ENCODE measurements around the gene OR5L1.

OR5L1 gene

GRCh38 chr11:55811067-55811466, at the start of gene OR5L1:
Gene OR5L1 (plus strand): TSS chr11:55811367. CDS start chr11:55811467, 100 bp downstream.
- no peak for DNase-seq (ENCODE audit: low read depth in 3 of 3, low spot score in 1 of 3)

GRCh38 chr11:55773138-55773537, 38.0 kb upstream of the OR5L1 start, which contains the start of gene OR5D13:
Gene OR5D13 (plus strand): TSS chr11:55773438. CDS start chr11:55773438, 0 bp downstream.
- no peak for DNase-seq (ENCODE audit: low read depth in 3 of 3, low spot score in 1 of 3)

GRCh38 chr11:55791606-55792005, 19.6 kb upstream of the OR5L1 start:
- no peak for DNase-seq (ENCODE audit: low read depth in 3 of 3, low spot score in 1 of 3)

GRCh38 chr11:55793321-55793720, 17.8 kb upstream of the OR5L1 start:
- no peak for DNase-seq (ENCODE audit: low read depth in 3 of 3, low spot score in 1 of 3)

- DNase-seq (ENCODE audit: low read depth in 3 of 3, low spot score in 1 of 3): no peak
Observed at GRCh38 chr11:55795256-55795655, 15.9 kb upstream of the OR5L1 start, which contains the start of gene OR5D14. Gene OR5D14 (plus strand): TSS chr11:55795556. CDS start chr11:55795556, 0 bp downstream.

GRCh38 chr11:55806248-55806647, 4.9 kb upstream of the OR5L1 start:
- DNase-seq (ENCODE audit: low read depth in 3 of 3, low spot score in 1 of 3): no peak

GRCh38 chr11:55819330-55819729, 8.2 kb downstream of the OR5L1 start, which contains the start of gene OR5D18:
Gene OR5D18 (plus strand): TSS chr11:55819630. CDS start chr11:55819630, 0 bp downstream.
- DNase-seq (ENCODE audit: low read depth in 3 of 3, low spot score in 1 of 3): no peak

GRCh38 chr11:55826919-55827318, 15.8 kb downstream of the OR5L1 start, which contains the start of gene OR5L2:
Gene OR5L2 (plus strand): TSS chr11:55827219. CDS start chr11:55827219, 0 bp downstream.
- DNase-seq (ENCODE audit: low read depth in 3 of 3, low spot score in 1 of 3): no peak

GRCh38 chr11:55838452-55838851, 27.3 kb downstream of the OR5L1 start, which contains the start of gene OR5D16:
Gene OR5D16 (plus strand): TSS chr11:55838752. CDS start chr11:55838752, 0 bp downstream.
- DNase-seq (ENCODE audit: low read depth in 3 of 3, low spot score in 1 of 3): no peak

GRCh38 chr11:55847453-55847852, 36.3 kb downstream of the OR5L1 start:
- no peak for DNase-seq (ENCODE audit: low read depth in 3 of 3, low spot score in 1 of 3)

- no peak for DNase-seq (ENCODE audit: low read depth in 3 of 3, low spot score in 1 of 3)
Observed at GRCh38 chr11:55849037-55849436, 37.9 kb downstream of the OR5L1 start.

GRCh38 chr11:55852141-55852540, 41.0 kb downstream of the OR5L1 start:
- DNase-seq (ENCODE audit: low read depth in 3 of 3, low spot score in 1 of 3): no peak

- no peak for DNase-seq (ENCODE audit: low read depth in 3 of 3, low spot score in 1 of 3)
Observed at GRCh38 chr11:55854704-55855103, 43.5 kb downstream of the OR5L1 start.

Data from stimulated activated CD4-positive, alpha-beta T cell treated with anti-CD3 and anti-CD28 coated beads, TNF-alpha, amount 100 ng/mL, for 1 hour (primary cell).